ENCODE data around the gene TMED8.

The TMED8 gene

DNA sequence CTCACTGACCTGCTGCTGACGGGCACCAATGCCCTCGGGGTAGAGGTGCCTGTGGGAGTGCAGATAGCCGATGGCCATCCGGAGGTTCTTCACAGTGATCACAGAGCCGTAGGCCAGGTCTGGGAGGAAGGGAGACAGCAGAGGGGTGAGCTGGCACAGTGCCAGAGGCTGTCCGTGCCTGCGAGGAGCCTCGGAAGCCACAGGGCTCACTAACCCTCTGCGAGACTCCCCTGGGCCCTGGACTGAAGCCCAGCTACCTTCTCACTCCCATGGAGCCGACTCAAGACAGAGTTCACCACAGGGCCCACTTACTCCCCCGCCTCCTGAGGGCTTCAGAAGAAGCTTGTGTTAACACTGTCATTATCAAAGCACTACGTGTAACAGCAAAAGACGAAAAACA lies 80.7 kb downstream of the TMED8 start:
- DNase-seq (ENCODE audit: low read depth in 2 of 2) = no peak

DNA sequence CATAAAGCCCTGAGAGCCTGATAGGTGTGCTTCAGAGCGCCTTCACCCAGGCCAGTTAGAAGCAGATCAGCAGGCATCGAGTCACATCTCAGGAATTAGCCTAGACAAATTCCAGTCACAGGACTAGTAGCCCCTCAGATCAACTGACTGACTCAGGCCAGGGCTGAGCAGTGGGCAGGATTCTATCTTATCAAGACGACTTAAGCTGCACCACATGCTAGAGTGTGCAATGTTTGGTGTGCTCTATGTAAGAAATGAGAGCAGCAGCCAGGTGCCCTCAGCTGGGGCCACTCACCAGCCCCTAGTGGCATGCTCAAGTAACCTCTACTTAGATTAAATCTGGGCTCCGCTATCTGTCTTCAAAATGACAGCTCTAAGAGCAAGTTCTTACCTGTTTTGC lies 86.2 kb downstream of the TMED8 start:
- no peak for DNase-seq (ENCODE audit: low read depth in 2 of 2)

DNA sequence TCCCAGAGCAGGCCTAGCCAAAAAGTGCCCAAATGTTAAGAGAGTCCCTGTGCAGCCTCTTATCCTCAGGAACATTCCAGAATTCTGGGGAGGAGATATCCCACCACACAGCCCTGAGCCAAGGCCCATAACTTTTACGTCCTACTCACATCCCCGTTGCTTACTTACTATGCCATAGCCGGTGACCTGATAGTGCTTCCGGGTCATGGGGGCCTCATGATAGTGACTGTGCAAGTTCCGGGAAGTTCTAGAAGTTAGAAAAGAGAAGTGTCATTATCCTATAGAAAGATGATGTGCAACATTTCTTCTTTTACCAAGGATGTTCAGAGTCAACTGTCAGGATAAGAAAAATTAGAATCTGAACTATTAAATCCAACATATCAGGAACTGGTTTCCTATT lies 90.3 kb downstream of the TMED8 start:
- no peak for DNase-seq (ENCODE audit: low read depth in 2 of 2)
